Psoas muscle (tissue), 8 donors: ENCODE measurements around the gene KLK8. TPM values are rescaled to one million over a fixed set of nuclear protein-coding genes. Genes with fewer than 3 reads are reported as not detected.

ENCODE experiments used
- ATAC-seq, 4 donors: fragments of 200-7000 bp; cut with Tn5 transposase; one replicate each; pipeline ENCODE4 v1.9.1; 2020; ENCODE audit warnings: moderate library complexity in 3 of 4, mild to moderate bottlenecking in 2 of 4
- DNase-seq, 2 donors: peaks; one replicate each; pipeline ENCODE4 v3.0.0-alpha.2; 2020
- H3K27ac ChIP-seq: fragments of 200-600 bp; one replicate; pipeline ENCODE4 v1.8.0; 2022
- H3K27me3 ChIP-seq, 3 donors: fragments of 200-600 bp in 1 of 3; one replicate each; pipeline versions ENCODE4 v1.6.1 to v1.8.0; 2013 to 2022; ENCODE audit warnings: low read length in 2 of 3, mild to moderate bottlenecking in 2 of 3, moderate library complexity in 1 of 3; ENCODE audit not compliant: insufficient read depth in 3 of 3
- H3K36me3 ChIP-seq, 2 donors: fragments of 200-600 bp in 1 of 2; one replicate each; pipeline versions ENCODE4 v1.6.1 to v1.8.0; 2013 to 2022; ENCODE audit warnings: low read depth in 1 of 2, mild to moderate bottlenecking in 1 of 2, moderate library complexity in 1 of 2; ENCODE audit not compliant: insufficient read depth in 1 of 2
- H3K4me1 ChIP-seq: fragments of 200-600 bp; one replicate; pipeline ENCODE4 v1.8.0; 2022
- H3K4me3 ChIP-seq: fragments of 200-600 bp; one replicate; pipeline ENCODE4 v1.8.0; 2022; ENCODE audit warnings: mild to moderate bottlenecking
- H3K9me3 ChIP-seq: fragments of 200-600 bp; one replicate; pipeline ENCODE4 v1.8.0; 2022
- CTCF ChIP-seq: fragments of 200-600 bp; IDR thresholded peaks from one replicate; pipeline ENCODE4 v1.8.0; 2022; ENCODE audit warnings: antibody characterized with exemption
- WGBS, 3 donors: extraction: QIAGEN DNeasy Blood & Tissue Kit; methylation state at CpG; one replicate each; pipeline versions ENCODE4 v1.1.6 to v1.1.7; 2013; 5-methylcytosine and 5-hydroxymethylcytosine counted together
- intact Hi-C, 2 donors: fragments of 100-400 bp; cut with DNase I; formaldehyde crosslinking; loops; one replicate each; pipeline versions ENCODE4 v1.11.0 to v1.14.2; 2022
- polyA plus RNA-seq, 3 donors: library from polyadenylated mRNA; stranded (reverse); fragments of 200-250 nt; gene quantifications; one replicate each; pipeline ENCODE4 v1.2.3, GENCODE V29; 2013
- total RNA-seq, 4 donors: library from RNA; stranded (reverse); fragmentation: NEBNext Ultra II Directional in 2 of 4; extraction: Animal tissue kit (Norgen Biotek cat#: 25700) in 2 of 4; gene quantifications; one replicate each; pipeline versions ENCODE4 v1.2.1 to v1.2.4, GENCODE V29; 2021 to 2023
- donor health status: healthy with polysubstance abuse.
- donor health status: DM: no; HTN: no; CAD: no; lungs with moderate emphysema.
- donor health status: Bipolar disorder and iron deficiency.
- donor health status: healthy.
- donor health status: DM: yes; HTN: yes; CAD: no.
- donor health status: DM: no; HTN: no; CAD: no.
- donor health status: DM: no; HTN: no; CAD: no.
- donor health status: DM: yes; HTN: yes; CAD: no.

KLK8 gene
- total and polyA plus RNA-seq, 7 donors, result 0.09 to 0.76 TPM; not detected in 5

- no peak for ATAC-seq
- no peak for DNase-seq
- intact Hi-C loops, result no loop called here
- H3K4me3 ChIP-seq, result no peak overlapping the region
- no peak overlapping the region for H3K27ac ChIP-seq
- no peak for TF ChIP-seq CTCF
- H3K4me1 ChIP-seq, result no peaks in the 10 kb centered on the region
- no peaks in the 10 kb centered on the region for H3K9me3 ChIP-seq
- peaks cover 0 to 15% (median 0%) of the 10 kb centered on the region in 3 donors for H3K27me3 ChIP-seq
- no peaks in the 10 kb centered on the region for H3K36me3 ChIP-seq
- 69 to 70% (median 69%) methylated on average over 2 of the region's 2 CpGs for WGBS, 3 donors
These were observed 28.3 kb upstream of the KLK8 start for GRCh38 chr19:51029718-51030117.

- Histone ChIP-seq H3K36me3 (no peaks in the 10 kb centered on the region), H3K4me1 (no peaks in the 10 kb centered on the region), H3K4me3 (no peak overlapping the region), H3K9me3 (no peaks in the 10 kb centered on the region), H3K27me3 (peaks cover 0 to 21% (median 0%) of the 10 kb centered on the region in 3 donors), H3K27ac (no peak overlapping the region)
- DNase-seq, result no peak
- WGBS, 3 donors, result 33 to 37% (median 33%) methylated on average over 5 of the region's 5 CpGs
- intact Hi-C loops, result no loop called here
- no peak for TF ChIP-seq CTCF
- no peak for ATAC-seq
These were observed 26.5 kb upstream of the KLK8 start for GRCh38 chr19:51027873-51028272.

DNA sequence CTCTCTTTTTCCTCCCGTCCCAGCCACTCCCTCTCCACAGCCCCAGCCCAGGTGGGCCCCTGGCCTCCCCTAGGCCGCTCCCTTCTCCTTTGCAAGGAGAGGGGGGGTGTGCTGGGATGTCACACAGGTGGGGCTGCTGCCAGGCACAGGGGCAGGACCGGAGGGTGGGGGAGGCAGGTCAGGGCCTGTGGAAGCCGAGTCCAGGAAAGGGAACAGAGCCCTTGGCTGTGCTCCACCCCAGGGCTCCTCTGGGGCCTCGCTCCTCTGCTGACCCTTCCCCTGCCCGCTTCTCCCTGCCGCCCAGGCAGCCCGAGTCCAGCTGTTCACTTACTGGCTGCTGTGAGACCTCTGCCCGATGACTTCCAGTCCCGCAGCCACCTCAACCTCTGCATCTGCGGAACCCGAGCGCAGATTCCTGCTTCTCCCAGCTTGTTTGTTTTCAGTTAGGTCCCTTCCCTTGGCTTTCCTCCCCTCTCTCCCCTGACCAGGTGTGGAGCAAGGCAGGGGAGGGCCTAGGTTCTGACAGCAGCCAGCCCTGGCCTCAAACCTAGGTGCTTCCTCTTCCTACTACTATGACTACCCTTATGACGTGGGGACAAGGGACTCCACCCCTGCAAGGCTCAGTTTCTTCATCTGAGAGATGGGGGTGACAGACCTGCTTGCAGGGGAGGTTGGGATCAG is 25.9 kb upstream of the KLK8 start:
- H3K27me3 ChIP-seq, result peaks cover 0 to 21% (median 0%) of the 10 kb centered on the region in 3 donors
- H3K4me3 ChIP-seq, result no peak overlapping the region
- no peak for TF ChIP-seq CTCF
- intact Hi-C loops, result no loop called here
- 17 to 35% (median 33%) methylated on average over 13 to 14 of the region's 14 CpGs for WGBS, 3 donors
- ATAC-seq, result no peak
- no peaks in the 10 kb centered on the region for H3K4me1 ChIP-seq
- no peak overlapping the region for H3K27ac ChIP-seq
- DNase-seq, result no peak
- H3K36me3 ChIP-seq, result no peaks in the 10 kb centered on the region
- H3K9me3 ChIP-seq, result no peaks in the 10 kb centered on the region

DNA sequence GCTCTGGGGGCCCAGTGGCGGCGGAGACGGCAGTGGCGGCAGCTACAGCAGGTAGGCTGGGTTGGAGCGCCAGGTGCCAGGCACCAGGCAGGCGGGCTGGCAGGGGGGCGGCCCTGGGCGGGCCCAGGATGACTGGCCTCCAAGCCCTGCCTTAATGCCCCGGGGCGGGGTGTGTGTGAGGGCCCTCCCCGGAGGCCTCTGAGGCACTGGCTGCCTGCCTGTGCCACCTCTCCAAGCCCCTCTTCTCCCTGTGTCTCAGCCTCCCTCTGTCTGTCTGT is 25.1 kb upstream of the KLK8 start, which contains the start of gene KLK11:
Gene KLK11, minus strand, starts transcription at position 63 of the 278 bp plus-strand sequence. CDS start 985 bp downstream, outside the sequence.
- Histone ChIP-seq H3K4me3 (peak within 1 kb of the TSS; percentile 32), H3K9me3 (no peaks in the 10 kb centered on the region), H3K27ac (no peak within 1 kb of the TSS), H3K27me3 (peaks cover 0 to 21% (median 0%) of the 10 kb centered on the region in 3 donors), H3K36me3 (no peaks in the 10 kb centered on the region), H3K4me1 (no peaks in the 10 kb centered on the region)
- ATAC-seq, result no peak
- WGBS, 3 donors, result 68 to 72% (median 71%) methylated on average over 3 to 11 of the region's 11 CpGs
- no peak for DNase-seq
- intact Hi-C loops, result no loop called here
- no peak for TF ChIP-seq CTCF
